Tibial nerve (tissue), 4 donors: ENCODE data around the gene LRIT3. TPM values are rescaled to one million over a fixed set of nuclear protein-coding genes. Genes with fewer than 3 reads are reported as not detected.

Experiments
- DNase-seq, 2 donors: peaks; one replicate each; pipeline ENCODE4 v3.0.0-alpha.2; 2019; ENCODE audit warnings: low spot score in 2 of 2
- H3K27ac ChIP-seq, 4 donors: fragments of 200-600 bp; sonication (generic) in 3 of 4; one replicate each; pipeline ENCODE4 v1.5.1; 2017 to 2019; ENCODE audit warnings: mild to moderate bottlenecking in 1 of 4
- H3K27me3 ChIP-seq, 2 donors: fragments of 200-600 bp; sonication (generic) in 1 of 2; one replicate each; pipeline versions ENCODE4 v1.5.1 to v1.6.0; 2017 to 2019
- H3K36me3 ChIP-seq, 3 donors: fragments of 200-600 bp; sonication (generic); one replicate each; pipeline ENCODE4 v1.5.1; 2018 to 2019
- H3K4me1 ChIP-seq, 4 donors: fragments of 200-600 bp; sonication (generic) in 3 of 4; one replicate each; pipeline ENCODE4 v1.5.1; 2017 to 2019
- H3K4me3 ChIP-seq, 4 donors: fragments of 200-600 bp; sonication (generic) in 3 of 4; one replicate each; pipeline ENCODE4 v1.5.1; 2017 to 2019; ENCODE audit warnings: mild to moderate bottlenecking in 1 of 4, moderate library complexity in 1 of 4
- H3K9me3 ChIP-seq, 4 donors: fragments of 200-600 bp; sonication (generic) in 3 of 4; one replicate each; pipeline ENCODE4 v1.5.1; 2017 to 2019
- EP300 ChIP-seq, 2 donors: sonication (generic); formaldehyde crosslinking; IDR thresholded peaks; one replicate each; pipeline ENCODE4 v1.6.1; 2017; ENCODE audit warnings: antibody characterized with exemption in 2 of 2, mild to moderate bottlenecking in 1 of 2
- POLR2A ChIP-seq, 2 donors: fragments of 450-650 bp; IDR thresholded peaks; one replicate each; pipeline ENCODE4 v1.6.1; 2017; ENCODE audit warnings: antibody characterized with exemption in 2 of 2, mild to moderate bottlenecking in 2 of 2, moderate library complexity in 2 of 2
- WGBS, 2 donors: methylation state at CpG; one replicate each; pipeline ENCODE4 v1.1.5; 2018; 5-methylcytosine and 5-hydroxymethylcytosine counted together
- total RNA-seq, 4 donors: library from RNA; depleted of rRNA; stranded (reverse); fragments of >200 nt; gene quantifications; one replicate each; pipeline ENCODE4 v1.1.0, GENCODE V29; 2016
- TF ChIP-seq, protein P1 (sequence below), 5 experiments: fragments of 200-600 bp in 3 of 5; fragments of 450-650 bp in 2 of 5; sonication (generic) in 3 of 5; IDR thresholded peaks; one replicate each; pipeline ENCODE4 v1.5.1; 2016 to 2019; ENCODE audit warnings: antibody characterized with exemption in 5 of 5, mild to moderate bottlenecking in 3 of 5, moderate library complexity in 2 of 5

Gene LRIT3
- total RNA-seq, 4 donors from 2014 or later = 0.21 to 0.60 (median 0.51) TPM

DNA sequence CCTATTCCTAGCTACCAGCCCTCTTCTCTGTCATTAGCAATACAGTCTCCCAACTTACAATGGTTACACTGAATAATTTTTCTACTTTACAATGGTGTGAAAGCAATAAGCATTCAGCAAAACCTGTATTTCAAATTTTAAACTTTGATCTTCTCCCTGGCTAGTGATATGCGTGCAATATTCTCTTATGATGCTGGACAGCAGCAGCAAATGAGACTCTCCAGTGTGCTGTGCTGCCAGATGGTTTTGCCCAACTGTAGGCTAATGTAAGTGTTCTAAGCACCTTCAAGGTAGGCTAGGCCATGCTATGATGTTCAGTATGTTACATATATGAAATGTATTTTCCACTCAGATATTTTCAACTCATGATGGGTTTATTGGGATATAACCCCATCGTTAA is 38.3 kb upstream of the LRIT3 start:
- TF ChIP-seq, protein P1, sequence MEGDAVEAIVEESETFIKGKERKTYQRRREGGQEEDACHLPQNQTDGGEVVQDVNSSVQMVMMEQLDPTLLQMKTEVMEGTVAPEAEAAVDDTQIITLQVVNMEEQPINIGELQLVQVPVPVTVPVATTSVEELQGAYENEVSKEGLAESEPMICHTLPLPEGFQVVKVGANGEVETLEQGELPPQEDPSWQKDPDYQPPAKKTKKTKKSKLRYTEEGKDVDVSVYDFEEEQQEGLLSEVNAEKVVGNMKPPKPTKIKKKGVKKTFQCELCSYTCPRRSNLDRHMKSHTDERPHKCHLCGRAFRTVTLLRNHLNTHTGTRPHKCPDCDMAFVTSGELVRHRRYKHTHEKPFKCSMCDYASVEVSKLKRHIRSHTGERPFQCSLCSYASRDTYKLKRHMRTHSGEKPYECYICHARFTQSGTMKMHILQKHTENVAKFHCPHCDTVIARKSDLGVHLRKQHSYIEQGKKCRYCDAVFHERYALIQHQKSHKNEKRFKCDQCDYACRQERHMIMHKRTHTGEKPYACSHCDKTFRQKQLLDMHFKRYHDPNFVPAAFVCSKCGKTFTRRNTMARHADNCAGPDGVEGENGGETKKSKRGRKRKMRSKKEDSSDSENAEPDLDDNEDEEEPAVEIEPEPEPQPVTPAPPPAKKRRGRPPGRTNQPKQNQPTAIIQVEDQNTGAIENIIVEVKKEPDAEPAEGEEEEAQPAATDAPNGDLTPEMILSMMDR (IDR thresholded peaks at IDR 0.05) = no peak
- Histone ChIP-seq H3K27ac (no peak overlapping the region), H3K36me3 (no peaks in the 10 kb centered on the region), H3K9me3 (no peaks in the 10 kb centered on the region), H3K4me1 (no peaks in the 10 kb centered on the region), H3K4me3 (no peak overlapping the region), H3K27me3 (no peaks in the 10 kb centered on the region)
- 90 to 96% methylated on average over 2 of the region's 2 CpGs for WGBS, 2 donors
- no peak for DNase-seq

DNA sequence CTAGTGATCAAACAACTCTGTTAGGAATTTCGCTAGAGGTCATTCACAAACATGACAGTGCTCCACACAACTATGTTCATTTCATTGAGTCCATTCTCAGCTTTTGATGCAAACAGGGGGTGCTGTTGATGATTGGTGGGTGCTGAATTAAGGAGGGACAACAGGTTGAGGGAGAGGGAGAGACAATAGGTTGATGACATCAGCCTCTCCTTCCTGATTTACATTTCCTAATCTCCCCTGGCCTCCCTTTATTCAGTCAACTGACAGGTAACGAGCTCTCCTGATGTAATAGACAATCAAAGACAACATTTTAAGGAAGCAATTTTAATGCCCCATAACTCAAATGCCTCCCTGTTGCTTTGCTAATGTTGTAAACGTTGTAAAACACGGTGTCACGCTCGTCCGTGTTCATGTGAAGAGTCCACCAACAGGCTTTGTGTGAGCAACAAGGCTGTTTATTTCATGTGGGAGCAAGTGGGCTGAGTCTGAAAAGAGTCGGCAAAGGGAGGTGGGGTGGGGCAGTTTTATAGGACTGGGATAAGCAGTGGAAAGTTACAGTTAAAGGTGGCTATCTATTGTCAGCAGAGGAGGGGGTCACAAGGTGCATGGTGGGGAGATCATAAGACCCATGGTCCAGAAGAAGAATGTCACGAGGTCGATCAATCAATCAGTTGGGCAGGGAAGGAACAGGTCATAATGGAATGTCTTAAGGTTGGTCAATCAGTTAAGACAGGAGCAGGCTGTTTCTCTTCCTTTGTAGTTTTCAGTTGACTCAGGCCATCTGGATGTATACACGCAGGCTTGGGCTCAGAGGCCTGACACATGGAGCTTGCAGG is 37.1 kb upstream of the LRIT3 start:
- Histone ChIP-seq H3K4me3 (no peak overlapping the region), H3K36me3 (no peaks in the 10 kb centered on the region), H3K27ac (no peak overlapping the region), H3K27me3 (no peaks in the 10 kb centered on the region), H3K4me1 (no peaks in the 10 kb centered on the region), H3K9me3 (no peaks in the 10 kb centered on the region)
- 63 to 68% methylated on average over 11 of the region's 11 CpGs for WGBS, 2 donors
- no peak for DNase-seq
- TF ChIP-seq, protein P1 (IDR thresholded peaks at IDR 0.05) = no peak
- TF ChIP-seq POLR2A (IDR thresholded peaks at IDR 0.05) (no peak), EP300 (IDR thresholded peaks at IDR 0.05) (no peak)

DNA sequence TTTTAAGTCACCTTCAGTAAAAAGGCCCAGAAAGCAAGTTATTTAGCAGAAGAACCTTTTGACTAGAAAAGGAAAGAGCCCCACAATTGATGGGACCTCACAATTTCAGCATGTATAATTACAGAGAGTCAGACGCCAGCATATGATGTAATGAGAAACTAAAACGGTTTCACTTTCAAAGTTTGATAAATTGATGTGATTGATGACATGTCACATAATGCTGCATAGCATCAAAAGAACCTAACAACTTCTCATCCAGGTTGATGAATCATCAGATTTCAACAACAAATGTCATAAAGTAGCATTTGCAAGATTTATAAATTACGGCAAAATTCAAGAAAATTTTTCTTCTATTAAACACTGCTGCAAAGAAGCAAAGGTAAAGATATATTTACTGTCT is 36.2 kb upstream of the LRIT3 start:
- peaks cover 0 to 7% (median 3%) of the 10 kb centered on the region in 4 donors for H3K4me1 ChIP-seq
- no peaks in the 10 kb centered on the region for H3K27me3 ChIP-seq
- WGBS, 2 donors = 62 to 64% methylated on average over 3 of the region's 3 CpGs
- DNase-seq = no peak
- TF ChIP-seq POLR2A (IDR thresholded peaks at IDR 0.05) = no peak
- no peak for TF ChIP-seq EP300 (IDR thresholded peaks at IDR 0.05)
- TF ChIP-seq, protein P1 (IDR thresholded peaks at IDR 0.05) = no peak
- no peak overlapping the region for H3K4me3 ChIP-seq
- H3K9me3 ChIP-seq = no peaks in the 10 kb centered on the region
- no peaks in the 10 kb centered on the region for H3K36me3 ChIP-seq
- no peak overlapping the region for H3K27ac ChIP-seq

DNA sequence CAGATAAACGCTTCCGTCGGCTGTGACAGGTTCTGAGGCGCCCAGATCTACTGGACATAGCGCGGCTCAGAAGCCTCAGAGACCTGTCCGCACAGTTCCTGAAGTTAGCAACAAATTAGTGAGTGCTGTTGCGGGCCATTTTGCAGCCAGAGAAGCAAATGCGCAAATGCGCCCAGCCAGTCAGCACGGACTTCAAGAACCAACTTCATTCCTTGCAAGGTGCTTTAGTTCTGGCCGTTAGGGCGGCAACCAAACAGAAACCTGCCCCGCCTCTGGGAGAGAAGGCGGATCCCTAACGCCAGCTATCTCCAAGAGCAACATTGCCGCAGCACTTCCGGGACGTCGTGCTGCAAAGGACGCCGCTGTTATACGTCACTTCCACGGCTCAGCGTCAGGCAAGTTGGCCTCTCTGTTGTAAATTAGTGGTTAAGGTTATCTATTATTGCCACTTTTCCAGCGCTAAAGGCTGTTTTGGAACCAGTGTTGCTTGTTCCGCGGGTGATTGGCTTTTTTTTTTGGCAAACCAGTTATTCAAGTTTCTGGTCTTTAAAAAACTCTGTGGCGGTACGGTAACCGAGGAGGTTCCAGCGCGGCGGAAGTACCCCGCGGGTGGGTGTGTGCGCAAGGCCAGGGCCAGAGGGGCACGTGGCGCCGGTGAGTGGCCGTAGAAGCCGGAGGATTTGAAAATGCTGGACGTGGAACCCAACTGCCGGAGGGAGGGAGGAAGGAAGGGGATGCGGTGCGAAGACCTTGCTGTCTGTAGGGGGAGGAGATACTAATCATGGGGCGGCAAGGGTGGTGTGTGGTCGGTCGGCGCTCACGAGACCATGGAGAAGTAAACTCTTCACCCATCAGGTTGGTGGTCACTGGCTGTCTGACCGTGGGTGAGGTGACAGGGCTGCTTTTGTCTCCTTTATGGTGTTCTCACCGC is 32.5 kb upstream of the LRIT3 start, which contains the start of gene GAR1:
GAR1 (plus strand) TSS at position 612 of the 931 bp plus-strand sequence. CDS start 403 bp downstream, outside the sequence.
- no peaks in the 10 kb centered on the region for H3K9me3 ChIP-seq
- peaks cover 0 to 32% (median 10%) of the 10 kb centered on the region in 4 donors for H3K4me1 ChIP-seq
- TF ChIP-seq, protein P1 (IDR thresholded peaks at IDR 0.05) = no peak
- TF ChIP-seq POLR2A (IDR thresholded peaks at IDR 0.05) (peak in 1 of 2 donors; percentile 24), EP300 (IDR thresholded peaks at IDR 0.05) (peak; percentile 85 to 88)
- H3K27ac ChIP-seq = peak within 1 kb of the TSS; percentile 60 to 90 (median 80)
- H3K36me3 ChIP-seq = peaks cover 0 to 15% (median 0%) of the 10 kb centered on the region in 3 donors
- DNase-seq = peak; percentile 67 to 77
- peak within 1 kb of the TSS; percentile 45 to 82 (median 78) for H3K4me3 ChIP-seq
- no peaks in the 10 kb centered on the region for H3K27me3 ChIP-seq
- WGBS, 2 donors = 0 to 1% methylated on average over 53 of the region's 53 CpGs
